Smooth muscle cell of trachea (primary cell): Measurements from ENCODE around the gene TUBGCP6. TPM values are rescaled to one million over a fixed set of nuclear protein-coding genes. Genes with fewer than 3 reads are reported as not detected.

Source experiments
- total RNA-seq: library from RNA; depleted of rRNA; stranded (reverse); fragments of >200 nt; gene quantifications from 2 replicates; pipeline ENCODE4 v1.2.1, GENCODE V29; 2014

Gene TUBGCP6
- total RNA-seq: 41.7 and 43.3 TPM in 2 replicates

DNA sequence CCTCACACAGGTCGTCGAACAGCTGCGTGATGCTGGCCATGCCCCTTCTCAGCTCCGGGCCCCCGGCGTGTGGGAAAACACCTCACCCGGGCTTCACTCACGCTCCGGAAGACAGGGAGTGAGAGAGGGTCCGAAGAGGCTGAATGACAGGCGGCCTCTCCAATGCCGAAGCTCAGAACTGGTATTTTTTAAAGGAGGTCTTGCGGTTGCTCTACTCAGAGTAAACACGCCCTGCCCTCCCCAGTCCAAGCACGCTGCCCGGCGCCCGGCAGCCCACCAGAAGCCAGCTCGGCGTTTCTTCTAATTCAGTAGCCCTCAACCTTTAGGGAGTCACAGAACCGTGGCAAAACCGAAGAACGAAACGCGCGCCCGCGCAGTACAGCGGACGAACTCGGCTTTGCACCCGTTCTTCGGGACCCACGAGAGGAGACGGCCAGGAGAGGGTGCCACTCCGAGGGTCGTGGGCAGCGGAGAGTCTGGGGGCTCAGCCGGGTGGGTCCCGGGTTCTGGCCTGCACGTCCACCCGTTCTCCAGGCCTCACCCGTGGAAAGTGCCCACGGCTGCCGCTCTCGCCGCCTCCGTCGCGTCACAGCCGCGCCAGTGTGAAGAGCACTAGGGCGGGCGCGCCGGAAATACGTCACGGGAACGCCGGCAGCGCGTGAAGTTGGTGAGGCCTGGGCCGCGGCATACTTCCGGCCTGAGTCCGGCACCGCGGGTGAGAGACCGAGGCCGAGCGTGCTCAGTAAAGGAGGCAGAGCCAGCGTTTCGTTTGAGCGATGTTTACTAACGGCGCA, at the start of gene TUBGCP6:
Gene TUBGCP6 (minus strand): TSS at position 604 of the 794 bp plus-strand sequence. CDS start 564 bp downstream, at position 40.

GRCh38 chr22:50269970-50270665, 25.3 kb upstream of the TUBGCP6 start, which contains the start of gene MAPK11:
TSS of gene MAPK11 (minus strand) at chr22:50270380. CDS start at chr22:50270292, 88 bp downstream.

GRCh38 chr22:50261615-50262459, 17.0 kb upstream of the TUBGCP6 start, which contains the start of gene MAPK12:
TSS of gene MAPK12 (minus strand) at chr22:50261683. CDS start at chr22:50261509, 174 bp downstream.

DNA sequence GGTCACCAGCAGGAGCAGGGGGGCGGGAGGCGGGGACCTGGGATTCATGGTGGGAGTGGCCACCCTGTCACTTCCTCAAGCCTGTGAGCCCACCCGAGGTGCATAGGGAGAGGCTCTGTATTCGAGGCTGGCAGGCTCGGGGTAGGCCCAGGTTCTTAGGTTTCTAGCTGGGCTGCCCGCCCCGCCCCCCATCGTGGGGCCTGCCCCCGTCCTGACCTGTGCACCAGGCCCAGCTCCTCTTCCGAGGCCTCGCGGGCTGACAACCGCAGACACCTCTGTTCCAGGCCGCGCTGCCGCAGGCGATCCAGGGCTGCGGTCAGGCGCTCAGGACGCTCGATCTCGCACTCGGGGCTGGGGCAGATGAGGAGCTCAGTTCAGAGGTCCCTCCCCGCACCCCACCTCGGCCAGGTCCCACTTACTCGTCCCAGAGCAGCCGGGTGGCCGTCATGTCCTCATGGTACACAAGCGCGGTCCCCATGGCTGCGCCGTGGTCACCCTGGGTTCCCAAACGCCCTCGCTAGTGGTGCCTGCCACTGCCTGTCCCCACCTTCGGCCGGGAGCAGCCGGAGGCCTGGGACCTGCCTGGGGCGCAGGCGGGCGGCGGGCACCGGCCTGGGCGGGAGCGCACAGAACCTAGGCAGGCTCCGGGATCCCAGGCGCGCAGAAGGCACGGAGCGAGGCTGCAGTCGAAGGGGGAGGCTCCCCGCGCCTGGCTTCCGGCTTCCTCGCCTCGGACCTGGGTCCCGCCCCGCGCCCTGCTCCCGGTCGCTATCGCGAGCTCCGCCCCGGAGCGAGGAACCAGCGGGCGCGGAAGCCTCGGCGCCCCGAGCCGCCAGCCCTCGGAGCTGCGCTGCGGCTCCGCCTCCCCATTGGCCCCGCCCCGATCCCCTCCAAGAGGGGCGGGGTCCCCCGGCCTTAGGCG, 6.0 kb upstream of the TUBGCP6 start, which contains the start of gene HDAC10:
Gene HDAC10 (minus strand): TSS at position 711 of the 922 bp plus-strand sequence. CDS start 233 bp downstream, at position 478.

GRCh38 chr22:50200461-50201190, 44.2 kb downstream of the TUBGCP6 start, which contains the start of gene SELENOO:
TSS of gene SELENOO (plus strand) at chr22:50201011. CDS start at chr22:50201037, 26 bp downstream.

DNA sequence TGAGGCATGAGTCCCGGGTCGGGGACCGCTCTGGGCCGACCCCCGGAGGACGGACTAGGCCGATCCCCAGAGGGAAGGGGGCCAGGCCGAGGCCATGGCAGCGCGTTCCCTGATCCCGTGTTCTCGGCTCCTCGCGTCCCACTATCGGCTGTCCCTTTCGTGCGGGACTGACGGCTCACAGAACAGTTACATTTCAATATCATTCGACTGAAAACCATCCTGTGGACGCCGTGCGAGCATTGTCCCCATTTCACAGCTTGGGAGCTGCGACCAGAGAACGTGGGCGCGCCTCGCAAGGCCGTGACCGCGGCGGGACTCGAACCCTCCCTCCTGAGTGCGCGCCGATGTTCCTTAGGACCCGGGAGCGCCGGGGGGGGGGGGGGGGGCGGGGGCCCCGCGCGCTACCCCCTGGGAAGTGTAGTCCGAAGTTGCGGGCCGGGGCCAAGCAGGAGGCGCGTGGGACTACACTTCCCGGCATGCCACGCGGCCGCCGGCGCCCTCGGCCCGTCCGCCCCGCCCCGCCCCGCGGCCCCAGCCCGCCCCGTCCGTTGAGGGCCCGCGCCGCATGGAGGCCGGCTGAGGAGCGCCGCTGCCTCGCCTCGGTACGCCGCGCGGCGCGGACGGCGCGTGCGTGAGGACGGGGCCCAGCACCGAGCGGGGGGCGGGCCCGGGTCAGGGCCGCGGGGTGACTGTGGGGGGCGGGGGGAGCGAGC, 59.3 kb downstream of the TUBGCP6 start, which contains the start of gene TRABD:
Gene TRABD (plus strand): TSS at position 539 of the 713 bp plus-strand sequence. CDS start 7,148 bp downstream, outside the sequence.

DNA sequence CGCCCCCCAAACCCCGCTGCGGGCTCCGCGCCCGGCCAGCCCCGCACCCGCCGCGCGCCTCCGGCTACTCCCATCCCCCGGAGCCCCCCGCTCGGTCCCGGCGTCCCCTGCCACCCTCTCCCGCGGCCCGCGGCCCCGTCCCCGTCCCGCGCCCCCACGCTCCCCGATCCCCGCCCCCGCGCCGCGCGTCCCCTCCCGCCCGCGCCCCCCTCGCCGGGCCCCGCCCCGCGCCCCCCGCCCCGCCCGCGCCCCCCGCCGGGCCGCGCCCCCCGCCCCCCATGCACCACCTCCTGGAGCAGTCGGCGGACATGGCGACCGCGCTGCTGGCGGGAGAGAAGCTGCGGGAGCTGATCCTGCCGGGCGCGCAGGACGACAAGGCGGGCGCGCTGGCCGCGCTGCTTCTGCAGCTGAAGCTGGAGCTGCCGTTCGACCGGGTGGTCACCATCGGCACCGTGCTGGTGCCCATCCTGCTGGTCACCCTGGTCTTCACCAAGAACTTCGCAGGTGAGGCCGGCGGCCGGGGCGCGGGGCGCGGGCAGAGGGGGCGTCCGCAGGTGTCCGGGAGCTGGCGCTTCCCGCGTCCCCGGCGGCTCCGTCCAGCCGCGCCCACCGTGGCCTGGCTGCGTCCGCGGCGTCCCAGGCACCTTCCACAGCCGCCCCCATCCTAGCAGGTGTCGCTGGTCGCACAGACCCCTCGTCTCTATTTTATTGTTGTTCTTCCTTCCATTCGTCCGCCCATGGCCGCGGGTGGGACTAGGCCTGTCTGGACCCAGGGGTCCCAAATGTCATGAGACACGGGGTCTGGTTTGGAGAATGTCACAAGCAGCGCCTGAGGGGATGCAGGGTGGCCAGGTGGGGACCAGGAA, 74.1 kb downstream of the TUBGCP6 start, which contains the start of gene PANX2:
Gene PANX2 (plus strand): TSS at position 279 of the 866 bp plus-strand sequence. CDS start 0 bp downstream, at position 279.

Other genes starting within 250 kb of the TUBGCP6 start
- under 0.01 TPM in 2 replicates for gene IL17REL, start 232.3 kb downstream of the TUBGCP6 start, total RNA-seq
- gene TTLL8, start 186.7 kb downstream of the TUBGCP6 start, total RNA-seq: not detected in 2 replicates
- under 0.01 TPM in 1 of 2 replicates, not detected in the other for gene MLC1, start 159.6 kb downstream of the TUBGCP6 start, total RNA-seq
- 1.0 and 1.3 TPM in 2 replicates for gene MOV10L1, start 155.0 kb downstream of the TUBGCP6 start, total RNA-seq
- 0.17 and 0.29 TPM in 2 replicates for gene PANX2, start 74.3 kb downstream of the TUBGCP6 start, total RNA-seq
- 21.7 and 25.8 TPM in 2 replicates for gene TRABD, start 59.1 kb downstream of the TUBGCP6 start, total RNA-seq
- gene SELENOO, start 44.0 kb downstream of the TUBGCP6 start, total RNA-seq: 27.2 and 32.1 TPM in 2 replicates
- 41.3 and 73.3 TPM in 2 replicates for gene HDAC10, start 6.2 kb upstream of the TUBGCP6 start, total RNA-seq
- 27.1 and 38.2 TPM in 2 replicates for gene MAPK12, start 16.7 kb upstream of the TUBGCP6 start, total RNA-seq
- gene MAPK11, start 25.4 kb upstream of the TUBGCP6 start, total RNA-seq: 6.7 and 17.5 TPM in 2 replicates
- gene PLXNB2, start 62.6 kb upstream of the TUBGCP6 start, total RNA-seq: 133 and 254 TPM in 2 replicates
- 2.0 and 6.8 TPM in 2 replicates for gene DENND6B, start 82.0 kb upstream of the TUBGCP6 start, total RNA-seq
- gene PPP6R2, start 98.3 kb upstream of the TUBGCP6 start, total RNA-seq: 54.0 and 72.3 TPM in 2 replicates
- 61.8 and 123 TPM in 2 replicates for gene SBF1, start 230.0 kb upstream of the TUBGCP6 start, total RNA-seq
- 0.87 and 2.3 TPM in 2 replicates for gene ADM2, start 236.5 kb upstream of the TUBGCP6 start, total RNA-seq
- gene MIOX, start 241.8 kb upstream of the TUBGCP6 start, total RNA-seq: 0.15 TPM in 1 of 2 replicates, not detected in the other